NCI-H2081 treated with DMSO at 0.1 percent for 48 hours (cell line): ENCODE measurements around the gene PPFIA4.
"Not testable (repeated sequence)": the region's sequence is repeated elsewhere in the genome, so short reads cannot be mapped to it uniquely, and the experiment has no call there.

ENCODE experiments used
- DNase-seq: peaks from one replicate; lab custom pipeline; 2025; lab: John Stamatoyannopoulos, UW

The PPFIA4 gene

GRCh38 chr1:203026031-203026665 is at the start of gene PPFIA4:
Gene PPFIA4 (plus strand): TSS chr1:203026491. CDS start chr1:203039009, 12,518 bp downstream.
- DNase-seq: peak; percentile 51

- DNase-seq: no peak
Measured at GRCh38 chr1:202976633-202977032, 49.7 kb upstream of the PPFIA4 start.

- no peak for DNase-seq
Measured at GRCh38 chr1:202979459-202979858, 46.8 kb upstream of the PPFIA4 start.

- DNase-seq: no peak
Measured at GRCh38 chr1:202981939-202982338, 44.4 kb upstream of the PPFIA4 start.

GRCh38 chr1:202982715-202983430 is 43.4 kb upstream of the PPFIA4 start:
- no peak for DNase-seq

GRCh38 chr1:202986120-202986519 is 40.2 kb upstream of the PPFIA4 start:
- not testable (repeated sequence) for DNase-seq

GRCh38 chr1:202987255-202987654 is 39.0 kb upstream of the PPFIA4 start:
- DNase-seq: no peak

- DNase-seq: no peak
Measured at GRCh38 chr1:202987922-202988583, 38.2 kb upstream of the PPFIA4 start.

GRCh38 chr1:202989879-202990278 is 36.4 kb upstream of the PPFIA4 start:
- DNase-seq: no peak

GRCh38 chr1:202991112-202991511 is 35.2 kb upstream of the PPFIA4 start:
- DNase-seq: no peak

- DNase-seq: no peak
Measured at GRCh38 chr1:202994756-202995155, 31.5 kb upstream of the PPFIA4 start.

- DNase-seq: no peak
Measured at GRCh38 chr1:202998836-202999750, 27.2 kb upstream of the PPFIA4 start.

- no peak for DNase-seq
Measured at GRCh38 chr1:203000217-203000944, 25.9 kb upstream of the PPFIA4 start.

GRCh38 chr1:203001986-203002385 is 24.3 kb upstream of the PPFIA4 start:
- DNase-seq: no peak

GRCh38 chr1:203002951-203003350 is 23.3 kb upstream of the PPFIA4 start:
- no peak for DNase-seq

GRCh38 chr1:203005395-203006142 is 20.7 kb upstream of the PPFIA4 start:
- DNase-seq: not testable (repeated sequence)

GRCh38 chr1:203006948-203007871 is 19.1 kb upstream of the PPFIA4 start, which contains the start of gene TMEM183A:
Gene TMEM183A (plus strand): TSS chr1:203007374. CDS start chr1:203007466, 92 bp downstream.
- DNase-seq: peak; percentile 85

GRCh38 chr1:203009185-203009584 is 17.1 kb upstream of the PPFIA4 start:
- no peak for DNase-seq

GRCh38 chr1:203011582-203011981 is 14.7 kb upstream of the PPFIA4 start:
- DNase-seq: no peak
